22Rv1 (cell line): ENCODE results near the gene OXNAD1.

Experiments
- CTCF ChIP-seq: fragments of 450-650 bp; IDR thresholded peaks from 2 replicates; pipeline ENCODE4 v1.5.1; 2017; ENCODE audit warnings: mild to moderate bottlenecking
- ZFX ChIP-seq: fragments of 450-650 bp; IDR thresholded peaks from 2 replicates; pipeline ENCODE4 v1.6.1; 2017; ENCODE audit warnings: antibody characterized with exemption, borderline replicate concordance

- TF ChIP-seq CTCF, result no peak
- no peak for TF ChIP-seq ZFX
These were observed 7.7 kb upstream of the OXNAD1 start for GRCh38 chr3:16257309-16257708.
